Endothelial cell of umbilical vein (primary cell): ENCODE data around the gene CUBN. TPM values are rescaled to one million over a fixed set of nuclear protein-coding genes. Genes with fewer than 3 reads are reported as not detected.

ENCODE experiments used
- BruUV-seq: library from RNA; stranded (reverse); fragments of 400-500 nt; replicated peaks from 2 replicates; lab custom pipeline; 2021; lab: Mats Ljungman, UMichigan
- CTCF ChIA-PET: fragments of 300-600, 350-600 bp; sonication (Branson Sonifier 250); formaldehyde crosslinking; loops from one replicate; lab custom pipeline; 2021; ENCODE audit warnings: antibody characterized with exemption, inconsistent platforms; lab: Charles Lee
- POLR2A ChIA-PET: fragments of 300-600, 350-600 bp; sonication (Branson Sonifier 250); formaldehyde crosslinking; loops from one replicate; lab custom pipeline; 2021; ENCODE audit warnings: antibody characterized with exemption, inconsistent platforms; lab: Charles Lee
- DNase-seq: peaks from one replicate; pipeline ENCODE4 v3.0.0-alpha.2; 2011; ENCODE audit warnings: low read depth, low spot score
- FAIRE-seq: peaks from 2 replicates; lab custom pipeline; 2011; peaks lifted over from hg19 to GRCh38; lab: Jason Lieb, UNC
- H2AFZ ChIP-seq: 2 replicates; pipeline ENCODE4 v1.6.0; 2012; ENCODE audit warnings: low read depth, low read length, control low read depth, inconsistent platforms
- H3K27ac ChIP-seq: 2 replicates; pipeline ENCODE4 v1.5.1; 2011; ENCODE audit warnings: low read depth, mild to moderate bottlenecking, control low read depth, low read length, moderate library complexity; ENCODE audit not compliant: insufficient read depth
- H3K27me3 ChIP-seq, 2 experiments: 2 replicates each; pipeline versions ENCODE4 v1.6.0 to v1.6.1; 2011; ENCODE audit warnings: low read length in 2 of 2, mixed read lengths in 1 of 2; ENCODE audit not compliant: control insufficient read depth in 2 of 2, insufficient read depth in 2 of 2
- H3K36me3 ChIP-seq, 2 experiments: 2 replicates in 1 of 2; 3 replicates in 1 of 2; pipeline ENCODE4 v1.5.1; 2011; ENCODE audit warnings: low read length in 2 of 2, mild to moderate bottlenecking in 1 of 2, moderate library complexity in 1 of 2; ENCODE audit not compliant: control insufficient read depth in 2 of 2, insufficient read depth in 2 of 2; ENCODE audit errors: extremely low read depth in 1 of 2
- H3K4me1 ChIP-seq: 3 replicates; pipeline ENCODE4 v1.5.1; 2011; ENCODE audit warnings: mild to moderate bottlenecking, low read length; ENCODE audit not compliant: control insufficient read depth, insufficient read depth; ENCODE audit errors: extremely low read depth
- H3K4me2 ChIP-seq: 2 replicates; pipeline ENCODE4 v1.6.1; 2011; ENCODE audit warnings: low read length, control low read depth, mixed read lengths; ENCODE audit not compliant: insufficient read depth
- H3K4me3 ChIP-seq, 3 experiments: fragments of 200-600 bp in 1 of 3; sonication (generic), shearing (Covaris generic) in 1 of 3; replicated peaks in 1 of 3; 2 replicates each; pipeline ENCODE4 v1.5.1; 2011 to 2016; ENCODE audit warnings: control low read depth in 3 of 3, low read length in 3 of 3, mild to moderate bottlenecking in 2 of 3, inconsistent platforms in 1 of 3, low read depth in 1 of 3, moderate library complexity in 1 of 3; ENCODE audit not compliant: insufficient read depth in 1 of 3
- H3K79me2 ChIP-seq: 2 replicates; pipeline ENCODE4 v1.6.0; 2012; ENCODE audit warnings: low read length, inconsistent platforms; ENCODE audit not compliant: control insufficient read depth, insufficient read depth
- H3K9ac ChIP-seq: replicated peaks from 2 replicates; pipeline ENCODE3; 2011; ENCODE audit warnings: low read length, control low read depth; ENCODE audit not compliant: insufficient read depth; ENCODE audit errors: extremely low read depth
- H3K9me1 ChIP-seq: replicated peaks from 3 replicates; pipeline ENCODE4 v1.6.0; 2011; ENCODE audit warnings: mild to moderate bottlenecking, low read length; ENCODE audit not compliant: control insufficient read depth, insufficient read depth; ENCODE audit errors: extremely low read depth
- H3K9me3 ChIP-seq: replicated peaks from 2 replicates; pipeline ENCODE4 v1.5.1; 2012; ENCODE audit warnings: low read length, inconsistent platforms; ENCODE audit not compliant: control insufficient read depth, insufficient read depth
- H4K20me1 ChIP-seq: replicated peaks from 2 replicates; pipeline ENCODE3; 2011; ENCODE audit warnings: mild to moderate bottlenecking, low read length; ENCODE audit not compliant: control insufficient read depth, insufficient read depth; ENCODE audit errors: extremely low read depth
- EZH2 ChIP-seq: IDR thresholded peaks from 2 replicates; pipeline ENCODE4 v1.6.1; 2012; ENCODE audit warnings: borderline replicate concordance, low read depth, mild to moderate bottlenecking, moderate library complexity, low read length, inconsistent platforms; ENCODE audit not compliant: severe bottlenecking
- FOS ChIP-seq: IDR thresholded peaks from 2 replicates; pipeline ENCODE4 v1.6.1; 2011; ENCODE audit warnings: mild to moderate bottlenecking, low read length, moderate library complexity, borderline replicate concordance; ENCODE audit not compliant: insufficient read depth
- GATA2 ChIP-seq: IDR thresholded peaks from 2 replicates; pipeline ENCODE4 v1.7.0; 2011; ENCODE audit warnings: low read depth, mild to moderate bottlenecking, moderate library complexity, mixed read lengths, low read length; ENCODE audit not compliant: insufficient read length, insufficient read depth
- JUN ChIP-seq: IDR thresholded peaks from 2 replicates; pipeline ENCODE4 v1.6.1; 2011; ENCODE audit warnings: borderline replicate concordance, low read depth; ENCODE audit not compliant: insufficient read length, insufficient read depth
- MYC ChIP-seq: IDR thresholded peaks from one replicate; pipeline ENCODE4 v1.6.1; 2011; ENCODE audit warnings: mild to moderate bottlenecking, low read depth, low read length
- POLR2A ChIP-seq: IDR thresholded peaks from 2 replicates; pipeline ENCODE4 v1.6.1; 2012; ENCODE audit warnings: low read depth, mild to moderate bottlenecking, control low read depth, low read length
- POLR2AphosphoS5 ChIP-seq: IDR thresholded peaks from 2 replicates; pipeline ENCODE4 v1.6.1; 2012; ENCODE audit warnings: low read depth, mild to moderate bottlenecking, control low read depth, low read length, moderate library complexity; ENCODE audit not compliant: insufficient read depth
- dilution Hi-C: fragments of 300-500 bp; cut with MboI; formaldehyde crosslinking; loops from one replicate; pipeline ENCODE4 v1.15.0; 2019; ENCODE audit warnings: low sequenced_read_pairs; ENCODE audit not compliant: extremely low pct_ligation_motif_present
- intact Hi-C: fragments of 100-400 bp; cut with micrococcal nuclease; formaldehyde crosslinking; loops from one replicate; pipeline ENCODE4 v1.10.0; 2022
- polyA plus RNA-seq, 4 experiments: library from polyadenylated mRNA; depleted of rRNA in 3 of 4; stranded (reverse) in 3 of 4; unstranded in 1 of 4; fragments of >200 nt; gene quantifications; 2 replicates each; pipeline versions ENCODE4 v1.2.1 to v1.2.3, GENCODE V29; 2011 to 2012; ENCODE audit warnings: missing spikeins in 1 of 4
- total RNA-seq: library from RNA; stranded (reverse); gene quantifications from 2 replicates; pipeline ENCODE4 v1.2.3, GENCODE V29; 2021
- TF ChIP-seq, protein P1 (sequence below), 2 donors: IDR thresholded peaks; 1 replicate in 1 of 2; 2 replicates in 1 of 2; pipeline ENCODE4 v1.5.1; 2011; ENCODE audit warnings: low read length in 2 of 2, mild to moderate bottlenecking in 2 of 2, moderate library complexity in 2 of 2, control low read depth in 1 of 2, inconsistent platforms in 1 of 2, low read depth in 1 of 2; ENCODE audit not compliant: insufficient read depth in 1 of 2; ENCODE audit errors: extremely low read depth in 1 of 2
- TF ChIP-seq, protein P2 (sequence below): IDR thresholded peaks from 2 replicates; pipeline ENCODE4 v1.6.1; 2011; ENCODE audit not compliant: insufficient read depth, insufficient read length

CUBN gene
- total and polyA plus RNA-seq, 2 donors (not counting 3 experiments of a cell fraction or from before 2014, with no cell fraction given): 2.7 to 4.6 TPM

- H3K27me3 ChIP-seq: no peaks in the 10 kb centered on the region
- no peak for DNase-seq
- no peak overlapping the region for H3K4me3 ChIP-seq
- no TSS peak for BruUV-seq
- H3K4me2 ChIP-seq: no peak overlapping the region
- H3K4me1 ChIP-seq: no peaks in the 10 kb centered on the region
- ChIA-PET POLR2A (no interaction called here), CTCF (no interaction called here)
- no peak overlapping the region for H2AFZ ChIP-seq
- no peaks in the 10 kb centered on the region for H3K9me1 ChIP-seq
- dilution Hi-C loops (no loop called here), intact Hi-C loops (no loop called here)
- TF ChIP-seq GATA2: no peak
- TF ChIP-seq, protein P1, sequence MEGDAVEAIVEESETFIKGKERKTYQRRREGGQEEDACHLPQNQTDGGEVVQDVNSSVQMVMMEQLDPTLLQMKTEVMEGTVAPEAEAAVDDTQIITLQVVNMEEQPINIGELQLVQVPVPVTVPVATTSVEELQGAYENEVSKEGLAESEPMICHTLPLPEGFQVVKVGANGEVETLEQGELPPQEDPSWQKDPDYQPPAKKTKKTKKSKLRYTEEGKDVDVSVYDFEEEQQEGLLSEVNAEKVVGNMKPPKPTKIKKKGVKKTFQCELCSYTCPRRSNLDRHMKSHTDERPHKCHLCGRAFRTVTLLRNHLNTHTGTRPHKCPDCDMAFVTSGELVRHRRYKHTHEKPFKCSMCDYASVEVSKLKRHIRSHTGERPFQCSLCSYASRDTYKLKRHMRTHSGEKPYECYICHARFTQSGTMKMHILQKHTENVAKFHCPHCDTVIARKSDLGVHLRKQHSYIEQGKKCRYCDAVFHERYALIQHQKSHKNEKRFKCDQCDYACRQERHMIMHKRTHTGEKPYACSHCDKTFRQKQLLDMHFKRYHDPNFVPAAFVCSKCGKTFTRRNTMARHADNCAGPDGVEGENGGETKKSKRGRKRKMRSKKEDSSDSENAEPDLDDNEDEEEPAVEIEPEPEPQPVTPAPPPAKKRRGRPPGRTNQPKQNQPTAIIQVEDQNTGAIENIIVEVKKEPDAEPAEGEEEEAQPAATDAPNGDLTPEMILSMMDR (IDR thresholded peaks at IDR 0.05; ENCODE audit: extremely low read depth in 1 of 2, insufficient read depth in 1 of 2, low read depth in 1 of 2, low read length in 2 of 2): no peak
- TF ChIP-seq EZH2: no peak
- TF ChIP-seq JUN: no peak
- no peak for TF ChIP-seq POLR2A
- no peak for TF ChIP-seq MYC
- TF ChIP-seq FOS: no peak
- TF ChIP-seq POLR2AphosphoS5: no peak
- TF ChIP-seq, protein P2, sequence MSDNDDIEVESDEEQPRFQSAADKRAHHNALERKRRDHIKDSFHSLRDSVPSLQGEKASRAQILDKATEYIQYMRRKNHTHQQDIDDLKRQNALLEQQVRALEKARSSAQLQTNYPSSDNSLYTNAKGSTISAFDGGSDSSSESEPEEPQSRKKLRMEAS: no peak
- no peak overlapping the region for H3K27ac ChIP-seq
- H3K36me3 ChIP-seq: no peaks in the 10 kb centered on the region
- no peaks in the 10 kb centered on the region for H3K79me2 ChIP-seq
- FAIRE-seq: no peak
- no peak overlapping the region for H3K9ac ChIP-seq
- H4K20me1 ChIP-seq: no peaks in the 10 kb centered on the region
- H3K9me3 ChIP-seq: no peaks in the 10 kb centered on the region
Measured at GRCh38 chr10:16930540-16930939, 199.1 kb downstream of the CUBN start.
